ENCODE results near the gene ENTR1. TPM values are rescaled to one million over a fixed set of nuclear protein-coding genes. Genes with fewer than 3 reads are reported as not detected.

Gene ENTR1
- total RNA-seq, 1 donor from 2014 or later = 77.9 TPM

DNA sequence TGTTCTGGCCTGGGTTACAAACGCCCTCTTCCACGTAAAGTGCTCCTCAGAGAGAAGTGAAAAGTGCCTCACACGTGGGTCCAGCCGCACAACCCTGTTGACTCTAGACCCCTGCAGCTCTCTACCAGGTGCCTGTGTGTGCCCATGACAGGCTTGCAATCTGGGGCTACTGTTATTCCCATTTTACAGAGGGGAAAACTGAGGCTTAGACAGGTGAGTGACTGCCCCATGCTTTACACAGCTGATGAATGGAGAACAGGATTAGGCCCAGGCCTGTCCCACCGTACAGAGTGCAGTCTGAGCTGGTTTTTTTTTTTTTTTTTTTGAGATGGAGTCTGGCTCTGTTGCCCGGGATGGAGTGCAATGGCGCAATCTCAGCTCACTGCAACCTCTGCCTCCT lies 35.4 kb upstream of the ENTR1 start:
- TF ChIP-seq, protein P1, sequence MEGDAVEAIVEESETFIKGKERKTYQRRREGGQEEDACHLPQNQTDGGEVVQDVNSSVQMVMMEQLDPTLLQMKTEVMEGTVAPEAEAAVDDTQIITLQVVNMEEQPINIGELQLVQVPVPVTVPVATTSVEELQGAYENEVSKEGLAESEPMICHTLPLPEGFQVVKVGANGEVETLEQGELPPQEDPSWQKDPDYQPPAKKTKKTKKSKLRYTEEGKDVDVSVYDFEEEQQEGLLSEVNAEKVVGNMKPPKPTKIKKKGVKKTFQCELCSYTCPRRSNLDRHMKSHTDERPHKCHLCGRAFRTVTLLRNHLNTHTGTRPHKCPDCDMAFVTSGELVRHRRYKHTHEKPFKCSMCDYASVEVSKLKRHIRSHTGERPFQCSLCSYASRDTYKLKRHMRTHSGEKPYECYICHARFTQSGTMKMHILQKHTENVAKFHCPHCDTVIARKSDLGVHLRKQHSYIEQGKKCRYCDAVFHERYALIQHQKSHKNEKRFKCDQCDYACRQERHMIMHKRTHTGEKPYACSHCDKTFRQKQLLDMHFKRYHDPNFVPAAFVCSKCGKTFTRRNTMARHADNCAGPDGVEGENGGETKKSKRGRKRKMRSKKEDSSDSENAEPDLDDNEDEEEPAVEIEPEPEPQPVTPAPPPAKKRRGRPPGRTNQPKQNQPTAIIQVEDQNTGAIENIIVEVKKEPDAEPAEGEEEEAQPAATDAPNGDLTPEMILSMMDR (conservative IDR thresholded peaks at IDR 0.05) = no peak
- Mint-ChIP-seq H3K9me3 (no peaks in the 10 kb centered on the region), H3K27ac (no peak overlapping the region), H3K27me3 (no peaks in the 10 kb centered on the region), H3K4me3 (no peak overlapping the region), H3K4me1 (ENCODE audit: unreplicated experiment) (no peaks in the 10 kb centered on the region), H3K36me3 (peaks cover 19% of the 10 kb centered on the region)
- DNase-seq (ENCODE audit: extremely low spot score, unreplicated experiment) = no peak

DNA sequence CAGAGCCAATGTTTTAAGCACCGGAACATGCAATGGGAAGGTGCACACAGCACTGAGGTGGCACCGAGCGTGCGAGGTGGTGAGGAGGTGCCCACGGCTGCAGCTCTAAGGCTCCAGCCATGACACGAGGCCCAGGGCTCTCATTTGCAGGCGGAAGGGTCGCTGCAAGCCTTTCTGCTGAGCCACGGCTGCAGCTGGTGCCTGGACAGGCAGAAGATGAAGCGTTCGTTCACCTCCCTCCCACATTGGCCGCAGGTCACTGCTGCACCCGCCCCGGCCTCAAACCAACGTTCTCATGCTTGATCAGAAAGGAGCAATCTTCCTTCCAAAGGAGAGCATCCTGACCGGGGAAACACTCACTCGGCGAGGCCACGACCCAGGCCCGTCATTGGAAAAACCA lies 33.7 kb upstream of the ENTR1 start:
- Mint-ChIP-seq H3K27me3 (no peaks in the 10 kb centered on the region), H3K4me3 (no peak overlapping the region), H3K36me3 (peaks cover 13% of the 10 kb centered on the region), H3K27ac (no peak overlapping the region), H3K9me3 (no peaks in the 10 kb centered on the region), H3K4me1 (ENCODE audit: unreplicated experiment) (peaks cover 5% of the 10 kb centered on the region)
- no peak for DNase-seq (ENCODE audit: extremely low spot score, unreplicated experiment)
- TF ChIP-seq, protein P1 (conservative IDR thresholded peaks at IDR 0.05) = no peak

DNA sequence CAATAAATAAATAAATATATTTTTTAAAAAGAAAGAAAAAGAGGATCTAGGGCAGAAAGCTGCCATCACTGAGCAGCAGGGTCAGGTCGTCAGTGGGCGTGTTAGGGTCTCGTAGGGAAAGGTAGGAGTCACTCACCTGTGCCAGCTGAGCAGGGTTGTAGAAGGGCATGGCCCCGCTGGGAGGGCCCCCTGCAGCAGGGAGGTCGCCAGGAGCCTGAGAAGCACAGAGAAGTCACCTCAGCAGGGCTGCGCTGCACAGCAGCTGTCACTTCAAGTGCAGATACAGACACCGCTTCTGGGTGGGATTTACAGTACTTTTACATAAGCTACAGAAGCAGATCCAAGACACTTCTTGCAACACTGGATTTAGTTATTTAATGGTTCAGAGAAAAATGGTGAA lies 33.3 kb upstream of the ENTR1 start:
- Mint-ChIP-seq H3K36me3 (peaks cover 13% of the 10 kb centered on the region), H3K9me3 (no peaks in the 10 kb centered on the region), H3K4me3 (no peak overlapping the region)

DNA sequence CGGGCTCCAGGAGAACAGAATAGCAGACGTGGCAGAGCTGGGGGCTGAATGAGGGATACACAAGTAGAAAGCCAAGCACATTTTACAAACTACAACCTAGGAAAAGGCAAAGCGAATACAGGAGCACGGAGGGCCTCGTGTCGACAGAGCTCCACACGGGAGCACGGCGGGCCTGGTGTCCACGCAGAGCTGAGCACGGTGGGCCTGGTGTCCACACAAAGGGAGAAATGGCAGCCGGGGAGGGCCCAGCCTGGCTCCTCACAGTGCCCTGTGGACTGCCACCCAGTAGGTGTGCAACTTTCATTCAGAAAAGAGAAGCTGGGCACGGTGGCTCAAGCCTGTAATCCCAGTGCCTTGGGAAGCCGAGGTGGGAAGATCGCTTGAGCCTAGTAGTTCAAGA lies 32.7 kb upstream of the ENTR1 start:
- H3K27me3 Mint-ChIP-seq = no peaks in the 10 kb centered on the region
- H3K9me3 Mint-ChIP-seq = no peaks in the 10 kb centered on the region
- H3K36me3 Mint-ChIP-seq = peaks cover 13% of the 10 kb centered on the region
- TF ChIP-seq, protein P1 (conservative IDR thresholded peaks at IDR 0.05) = no peak
- DNase-seq (ENCODE audit: extremely low spot score, unreplicated experiment) = no peak
- H3K4me3 Mint-ChIP-seq = no peak overlapping the region
- peaks cover 8% of the 10 kb centered on the region for H3K4me1 Mint-ChIP-seq (ENCODE audit: unreplicated experiment)
- no peak overlapping the region for H3K27ac Mint-ChIP-seq

More for the DNA sequence above, 33.3 kb upstream of the ENTR1 start:
- no peak for DNase-seq (ENCODE audit: extremely low spot score, unreplicated experiment)
- H3K27ac Mint-ChIP-seq = no peak overlapping the region
- no peaks in the 10 kb centered on the region for H3K27me3 Mint-ChIP-seq
- peaks cover 5% of the 10 kb centered on the region for H3K4me1 Mint-ChIP-seq (ENCODE audit: unreplicated experiment)
- TF ChIP-seq, protein P1 (conservative IDR thresholded peaks at IDR 0.05) = no peak

DNA sequence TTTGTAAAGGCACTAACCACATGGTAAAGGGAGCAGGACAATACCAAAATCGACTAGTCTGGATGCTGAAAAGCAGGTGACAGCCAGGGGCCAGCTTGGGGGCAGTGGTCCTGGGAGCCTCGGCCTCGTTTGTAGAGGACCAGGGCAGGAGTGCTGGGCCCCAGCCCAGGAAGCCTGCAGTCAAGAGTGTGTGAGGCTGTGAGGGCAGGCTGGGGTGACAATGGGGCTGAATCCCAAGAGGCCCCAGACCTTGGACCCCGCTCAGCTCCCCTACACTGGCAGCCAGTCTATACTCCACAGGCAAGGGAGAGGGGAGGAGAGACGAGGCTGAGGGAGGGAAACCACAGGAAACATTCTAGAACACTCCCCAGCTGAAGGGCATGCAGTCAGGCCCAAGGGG lies 31.9 kb upstream of the ENTR1 start:
- Mint-ChIP-seq H3K27me3 (no peaks in the 10 kb centered on the region), H3K4me3 (no peak overlapping the region), H3K4me1 (ENCODE audit: unreplicated experiment) (peaks cover 14% of the 10 kb centered on the region), H3K36me3 (peaks cover 13% of the 10 kb centered on the region), H3K9me3 (no peaks in the 10 kb centered on the region), H3K27ac (no peak overlapping the region)
- TF ChIP-seq, protein P1 (conservative IDR thresholded peaks at IDR 0.05) = no peak
- DNase-seq (ENCODE audit: extremely low spot score, unreplicated experiment) = no peak

DNA sequence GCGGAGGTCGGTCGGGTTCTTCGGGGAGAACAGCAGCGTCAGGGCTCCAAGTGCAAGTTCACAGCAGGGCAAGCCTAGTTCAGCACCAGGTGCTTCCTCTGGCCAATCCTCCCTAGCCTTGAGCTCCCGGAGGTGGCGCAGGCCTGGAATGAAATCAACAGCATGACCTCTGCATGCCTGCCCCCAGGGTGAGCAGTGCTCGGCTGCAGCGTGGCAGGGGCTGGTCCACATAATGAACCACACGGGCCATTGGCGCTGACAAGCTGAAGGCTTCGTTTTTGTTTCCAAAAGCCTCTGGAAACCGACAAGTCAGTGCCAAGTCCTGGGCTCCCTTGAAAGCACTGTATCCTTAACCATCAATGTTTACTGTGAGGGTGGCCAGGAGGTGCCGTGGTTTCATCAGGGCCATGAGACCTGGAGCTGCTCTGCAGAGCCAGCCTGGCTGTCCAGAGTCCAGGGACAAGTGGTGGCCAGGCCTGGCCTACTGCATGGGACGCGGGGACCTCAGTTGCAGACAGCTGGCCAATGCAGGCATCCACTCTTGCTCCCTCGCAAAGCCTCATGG lies 31.3 kb upstream of the ENTR1 start:
- TF ChIP-seq, protein P1 (conservative IDR thresholded peaks at IDR 0.05) = no peak
- Mint-ChIP-seq H3K27ac (no peak overlapping the region), H3K4me1 (ENCODE audit: unreplicated experiment) (peaks cover 19% of the 10 kb centered on the region), H3K36me3 (peaks cover 10% of the 10 kb centered on the region), H3K9me3 (no peaks in the 10 kb centered on the region), H3K4me3 (no peak overlapping the region), H3K27me3 (no peaks in the 10 kb centered on the region)
- no peak for DNase-seq (ENCODE audit: extremely low spot score, unreplicated experiment)

Data from type B pancreatic cell (in vitro differentiated cells).